GM18867 (cell line): ENCODE data around the gene NUTM2F.
"Not testable (repeated sequence)": the region's sequence is repeated elsewhere in the genome, so short reads cannot be mapped to it uniquely, and the experiment has no call there.

Experiments used
- ATAC-seq: cut with Tn5 transposase; IDR thresholded peaks from one replicate; pipeline ENCODE4 v1.9.1; 2021; ENCODE audit warnings: mild to moderate bottlenecking, moderate library complexity; ENCODE audit not compliant: unreplicated experiment

NUTM2F gene, protein sequence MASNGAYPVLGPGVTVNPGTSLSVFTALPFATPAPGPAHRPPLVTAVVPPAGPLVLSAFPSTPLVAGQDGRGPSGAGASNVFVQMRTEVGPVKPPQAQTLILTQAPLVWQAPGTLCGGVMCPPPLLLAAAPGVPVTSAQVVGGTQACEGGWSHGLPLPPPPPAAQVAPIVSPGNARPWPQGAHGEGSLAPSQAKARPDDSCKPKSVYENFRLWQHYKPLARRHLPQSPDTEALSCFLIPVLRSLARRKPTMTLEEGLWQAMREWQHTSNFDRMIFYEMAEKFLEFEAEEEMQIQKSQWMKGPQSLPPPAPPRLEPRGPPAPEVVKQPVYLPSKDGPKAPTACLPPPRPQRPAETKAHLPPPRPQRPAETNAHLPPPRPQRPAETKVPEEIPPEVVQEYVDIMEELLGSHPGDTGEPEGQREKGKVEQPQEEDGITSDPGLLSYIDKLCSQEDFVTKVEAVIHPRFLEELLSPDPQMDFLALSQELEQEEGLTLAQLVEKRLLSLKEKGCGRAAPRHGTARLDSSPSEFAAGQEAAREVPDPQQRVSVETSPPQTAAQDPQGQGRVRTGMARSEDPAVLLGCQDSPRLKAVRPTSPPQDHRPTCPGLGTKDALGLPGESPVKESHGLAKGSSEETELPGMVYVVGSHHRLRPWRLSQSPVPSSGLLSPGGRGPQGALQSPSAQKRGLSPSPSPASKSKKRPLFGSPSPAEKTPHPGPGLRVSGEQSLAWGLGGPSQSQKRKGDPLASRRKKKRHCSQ

DNA sequence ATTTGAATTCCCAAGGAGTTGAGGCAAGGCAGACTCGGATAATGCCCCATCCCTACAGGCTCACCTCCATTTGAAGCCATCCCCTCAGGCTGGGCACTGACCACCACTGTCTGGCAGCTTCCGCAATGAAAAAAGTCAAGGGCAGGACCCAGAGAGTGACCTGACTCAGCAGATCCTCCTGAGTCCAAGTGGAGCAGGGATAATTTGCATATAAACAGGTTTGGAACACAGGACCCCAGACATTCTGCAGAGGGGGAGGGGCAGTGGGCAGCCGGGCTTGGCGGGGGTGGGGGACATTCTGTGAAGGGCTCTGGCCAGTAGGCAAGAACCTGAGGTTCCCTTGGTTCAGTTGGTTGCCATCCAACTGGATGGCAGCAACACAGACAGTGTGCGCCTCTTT lies at the start of gene NUTM2F:
TSS of gene NUTM2F (minus strand) at position 101 of the 400 bp plus-strand sequence. CDS start at position 80, 21 bp downstream.
- not testable (repeated sequence) for ATAC-seq

GRCh38 chr9:94375197-94375596 lies 46.8 kb upstream of the NUTM2F start:
- peak; percentile 62 for ATAC-seq

GRCh38 chr9:94374176-94375056 lies 46.0 kb upstream of the NUTM2F start:
- peak; percentile 91 for ATAC-seq

GRCh38 chr9:94373779-94374175 lies 45.3 kb upstream of the NUTM2F start:
- ATAC-seq, result not testable (repeated sequence)

DNA sequence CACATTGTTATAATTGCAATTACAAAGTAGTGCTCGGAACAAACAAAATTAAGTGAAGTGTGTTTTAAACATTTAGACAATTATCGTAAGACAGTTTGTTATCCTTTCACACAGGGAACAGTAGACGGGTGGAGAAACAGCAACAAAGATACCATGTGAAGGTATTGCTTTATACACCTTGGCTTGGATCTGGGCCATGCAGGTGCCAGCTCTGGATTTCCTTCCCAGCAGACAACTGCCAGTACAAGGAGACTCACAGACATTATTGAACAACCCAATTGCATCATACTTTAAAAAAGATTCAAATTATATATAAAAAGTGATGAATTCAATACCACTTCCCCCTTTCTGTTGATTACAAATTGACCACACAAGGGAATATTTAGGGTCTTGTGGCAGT lies 41.8 kb upstream of the NUTM2F start:
- ATAC-seq, result not testable (repeated sequence)

DNA sequence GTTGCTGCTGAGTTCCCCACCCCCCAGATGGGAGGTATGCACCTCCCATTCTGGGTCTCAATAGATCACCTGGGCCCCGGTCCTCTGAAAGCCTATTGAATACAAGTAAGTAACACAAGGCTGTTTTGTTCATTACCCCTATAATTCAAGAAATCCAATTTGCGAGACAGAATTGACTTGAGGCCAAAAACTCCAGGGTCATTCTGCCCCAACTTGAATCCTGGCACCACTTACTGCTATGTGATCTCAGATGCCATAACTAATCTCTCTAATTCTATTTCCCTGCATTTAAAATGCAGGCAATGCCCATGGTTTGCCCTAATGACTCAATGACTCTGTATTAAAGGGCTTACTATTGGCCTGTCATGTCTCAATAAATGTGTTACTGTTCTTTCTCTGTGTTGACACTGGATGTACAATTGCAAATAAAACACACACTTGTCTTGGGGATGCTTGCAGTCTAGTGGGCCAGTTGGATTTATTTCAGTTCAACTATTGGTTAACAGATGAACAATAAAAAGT lies 35.7 kb upstream of the NUTM2F start:
- ATAC-seq, result not testable (repeated sequence)

- ATAC-seq, result not testable (repeated sequence)
Measured at GRCh38 chr9:94357158-94357557, 28.7 kb upstream of the NUTM2F start.

GRCh38 chr9:94351901-94352723 lies 23.7 kb upstream of the NUTM2F start:
- ATAC-seq, result not testable (repeated sequence)

- ATAC-seq, result not testable (repeated sequence)
Measured at GRCh38 chr9:94348754-94349153, 20.3 kb upstream of the NUTM2F start.

GRCh38 chr9:94347451-94347850 lies 19.0 kb upstream of the NUTM2F start:
- ATAC-seq, result not testable (repeated sequence)

DNA sequence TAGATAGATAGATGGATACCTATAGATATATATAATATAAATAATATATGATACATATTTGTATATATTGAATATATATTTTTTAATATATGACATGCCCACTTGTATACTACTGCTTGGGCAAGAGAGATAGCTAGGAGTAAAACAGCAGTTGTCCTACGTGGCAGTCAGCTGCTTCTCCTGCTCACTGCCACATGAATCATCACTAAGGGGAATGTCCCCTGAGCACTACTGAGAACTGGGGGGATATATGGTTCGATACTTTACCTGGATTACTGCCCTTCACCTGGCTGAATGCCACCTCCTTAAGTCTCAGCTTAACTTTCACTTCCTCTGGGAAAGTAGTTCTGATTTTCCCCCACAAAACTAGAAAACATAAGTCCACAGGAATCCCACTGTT lies 13.3 kb upstream of the NUTM2F start:
- ATAC-seq, result not testable (repeated sequence)

GRCh38 chr9:94340750-94341149 lies 12.3 kb upstream of the NUTM2F start:
- ATAC-seq, result not testable (repeated sequence)

DNA sequence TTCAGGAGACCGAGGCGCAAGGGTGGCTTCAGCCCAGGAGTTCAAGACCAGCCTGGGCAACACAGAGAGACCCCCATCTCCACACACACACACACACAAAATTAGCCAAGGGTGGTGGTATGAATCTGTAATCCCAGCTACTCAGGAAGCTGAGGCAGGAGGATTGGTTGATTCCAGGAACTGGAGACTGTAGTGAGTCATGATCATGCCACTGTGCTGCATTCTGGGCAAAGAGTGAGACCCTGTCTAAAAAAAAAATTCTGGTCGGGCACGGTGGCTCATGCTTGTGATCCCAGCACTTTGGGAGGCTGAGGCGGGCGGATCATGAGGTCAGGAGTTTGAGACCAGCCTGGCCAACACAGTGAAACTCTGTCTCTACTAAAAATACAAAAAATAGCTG lies 11.2 kb upstream of the NUTM2F start:
- ATAC-seq, result not testable (repeated sequence)

DNA sequence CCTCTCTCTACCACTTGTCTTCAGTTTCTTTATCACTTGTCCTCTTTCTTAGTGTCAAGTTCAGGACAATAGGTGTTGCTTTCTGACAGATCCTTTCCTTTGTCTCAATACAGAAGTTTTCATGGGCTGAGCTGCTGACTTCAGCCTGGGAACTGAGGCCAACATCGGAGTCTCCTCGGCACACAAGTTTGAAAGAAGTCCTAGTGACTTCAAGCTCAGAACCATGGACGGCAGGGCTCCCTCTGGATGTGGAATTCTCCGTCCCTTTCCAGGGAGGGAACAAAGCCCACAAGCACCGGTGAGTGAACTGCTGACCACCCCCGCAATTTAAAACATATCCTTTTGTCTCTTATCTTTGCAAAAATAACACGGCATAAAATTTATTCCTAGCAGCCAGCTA lies 10.3 kb upstream of the NUTM2F start:
- ATAC-seq, result not testable (repeated sequence)

DNA sequence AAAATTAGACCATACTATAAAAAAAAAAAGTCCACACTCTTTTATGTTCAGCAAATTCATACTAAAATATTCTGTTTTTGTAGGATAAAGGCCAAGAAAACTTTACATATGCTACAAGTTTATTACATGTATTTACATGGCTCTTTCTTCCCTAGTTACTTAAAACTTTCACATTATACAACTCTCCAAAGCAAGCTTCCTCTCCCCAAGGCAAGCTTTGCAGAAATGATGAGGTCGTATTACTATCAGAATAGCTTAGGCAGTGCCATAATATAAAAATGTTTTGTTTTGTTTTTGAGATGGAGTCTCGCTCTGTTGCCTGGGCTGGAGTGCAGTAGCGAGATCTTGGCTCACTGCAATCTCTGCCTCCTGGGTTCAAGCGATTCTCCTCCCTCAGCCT lies 8.0 kb upstream of the NUTM2F start:
- not testable (repeated sequence) for ATAC-seq

DNA sequence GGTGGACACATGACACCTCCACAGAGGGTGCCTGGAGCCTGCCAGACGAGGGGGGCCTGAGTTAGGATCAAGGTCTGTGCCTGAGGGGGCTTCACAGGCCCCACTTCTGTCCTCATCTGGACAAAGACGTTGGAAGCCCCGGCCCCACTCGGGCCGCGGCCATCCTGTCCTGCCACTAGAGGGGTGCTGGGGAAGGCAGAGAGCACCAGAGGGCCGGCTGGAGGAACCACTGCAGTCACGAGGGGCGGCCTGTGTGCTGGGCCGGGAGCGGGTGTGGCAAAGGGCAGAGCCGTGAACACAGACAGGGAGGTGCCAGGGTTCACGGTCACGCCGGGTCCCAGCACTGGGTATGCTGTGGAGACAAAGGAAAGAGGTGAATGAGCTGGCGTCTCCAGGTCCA lies 2.9 kb downstream of the NUTM2F start:
- ATAC-seq, result not testable (repeated sequence)

GRCh38 chr9:94323153-94323798 lies 5.2 kb downstream of the NUTM2F start:
- ATAC-seq, result not testable (repeated sequence)

DNA sequence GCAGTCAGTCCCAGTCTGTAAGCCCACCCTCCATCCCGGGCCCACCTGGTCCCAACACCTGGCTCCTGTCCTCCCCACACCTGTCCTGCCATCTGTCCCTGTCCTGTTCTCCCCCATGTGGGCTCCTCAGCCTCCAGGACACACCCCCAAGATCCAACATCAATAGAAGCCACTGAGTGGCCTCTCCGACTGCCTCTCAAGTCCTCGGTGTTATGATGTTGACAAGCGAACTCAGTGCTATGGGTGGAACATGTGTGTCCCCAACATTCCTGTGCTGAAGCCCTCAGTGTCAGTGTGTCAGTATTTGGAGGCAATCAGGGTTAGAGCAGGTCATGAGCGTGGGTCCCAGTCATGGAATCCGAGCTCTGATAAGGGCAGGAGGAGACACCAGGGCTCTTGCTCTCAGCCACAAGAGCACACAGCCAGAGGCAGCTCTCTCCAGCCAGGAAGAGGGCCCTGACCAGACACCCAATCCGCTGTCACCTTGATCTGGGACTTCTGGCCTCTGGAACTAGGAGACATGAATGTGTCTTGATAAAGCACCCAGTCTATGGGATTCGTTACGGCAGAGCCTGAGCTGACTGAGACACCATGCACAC lies 6.0 kb downstream of the NUTM2F start:
- not testable (repeated sequence) for ATAC-seq
